Fibroblast of lung (primary cell): Measurements from ENCODE around the gene MAST2. TPM values are rescaled to one million over a fixed set of nuclear protein-coding genes. Genes with fewer than 3 reads are reported as not detected.
"Not testable (repeated sequence)": the region's sequence is repeated elsewhere in the genome, so short reads cannot be mapped to it uniquely, and the experiment has no call there.

Experiments
- DNase-seq, 2 donors: peaks; one replicate each; pipeline versions ENCODE4 v3.0.0 to v3.0.0-alpha.2; 2010; ENCODE audit warnings: low read depth in 2 of 2
- H2AFZ ChIP-seq: 2 replicates; pipeline ENCODE4 v1.5.1; 2012; ENCODE audit warnings: low read length, control low read depth, inconsistent platforms
- H3K27ac ChIP-seq: 2 replicates; pipeline ENCODE4 v1.5.1; 2011; ENCODE audit warnings: low read length, control low read depth; ENCODE audit not compliant: insufficient read depth
- H3K27me3 ChIP-seq: 2 replicates; pipeline ENCODE4 v1.5.1; 2011; ENCODE audit warnings: mild to moderate bottlenecking, low read length; ENCODE audit not compliant: control insufficient read depth, insufficient read depth
- H3K36me3 ChIP-seq: 2 replicates; pipeline ENCODE4 v1.5.1; 2011; ENCODE audit warnings: low read length; ENCODE audit not compliant: control insufficient read depth, insufficient read depth
- H3K4me1 ChIP-seq: 2 replicates; pipeline ENCODE4 v1.5.1; 2011; ENCODE audit warnings: low read length; ENCODE audit not compliant: control insufficient read depth, insufficient read depth; ENCODE audit errors: extremely low read depth
- H3K4me2 ChIP-seq: 2 replicates; pipeline ENCODE4 v1.5.1; 2011; ENCODE audit warnings: low read length, control low read depth; ENCODE audit not compliant: insufficient read depth; ENCODE audit errors: extremely low read depth
- H3K4me3 ChIP-seq, 4 experiments: fragments of 200-600 bp in 1 of 4; sonication (generic) in 1 of 4; replicated peaks in 1 of 4; 2 replicates each; pipeline ENCODE4 v1.5.1; 2011 to 2016; ENCODE audit warnings: low read length in 4 of 4, low read depth in 3 of 4, mild to moderate bottlenecking in 3 of 4, control low read depth in 2 of 4, inconsistent platforms in 1 of 4, mixed read lengths in 1 of 4; ENCODE audit not compliant: insufficient read depth in 1 of 4; ENCODE audit errors: control extremely low read depth in 1 of 4
- H3K79me2 ChIP-seq: 2 replicates; pipeline ENCODE4 v1.5.1; 2012; ENCODE audit warnings: mild to moderate bottlenecking, low read length, inconsistent platforms; ENCODE audit not compliant: control insufficient read depth, insufficient read depth
- H3K9ac ChIP-seq: 2 replicates; pipeline ENCODE4 v1.5.1; 2011; ENCODE audit warnings: mild to moderate bottlenecking, low read length, control low read depth; ENCODE audit not compliant: insufficient read depth
- H3K9me3 ChIP-seq: 2 replicates; pipeline ENCODE4 v1.5.1; 2012; ENCODE audit warnings: low read depth, low read length; ENCODE audit not compliant: control insufficient read depth, insufficient read depth
- H4K20me1 ChIP-seq: 2 replicates; pipeline ENCODE4 v1.5.1; 2011; ENCODE audit warnings: low read length; ENCODE audit not compliant: control insufficient read depth, insufficient read depth; ENCODE audit errors: extremely low read depth
- CTCF ChIP-seq, 2 donors: IDR thresholded peaks in 1 of 2; conservative IDR thresholded peaks in 1 of 2; 1 replicate in 1 of 2; 2 replicates in 1 of 2; pipeline ENCODE4 v1.5.1; 2011 to 2012; ENCODE audit warnings: low read length in 2 of 2, control low read depth in 1 of 2, inconsistent platforms in 1 of 2, low read depth in 1 of 2, mild to moderate bottlenecking in 1 of 2
- EZH2 ChIP-seq: IDR thresholded peaks from 2 replicates; pipeline ENCODE4 v1.5.1; 2012; ENCODE audit warnings: low read length, control low read depth, mild to moderate bottlenecking; ENCODE audit errors: missing control alignments
- polyA plus RNA-seq, 2 donors: library from polyadenylated mRNA; depleted of rRNA in 1 of 2; stranded (reverse) in 1 of 2; unstranded in 1 of 2; fragments of >200 nt; gene quantifications; 2 replicates each; pipeline ENCODE4 v1.2.1, GENCODE V29; 2011 to 2012; ENCODE audit warnings: missing spikeins in 1 of 2
- total RNA-seq: library from RNA; depleted of rRNA; stranded (reverse); fragments of >200 nt; gene quantifications from 2 replicates; pipeline ENCODE4 v1.2.1, GENCODE V29; 2014

Gene MAST2
- total and polyA plus RNA-seq, 2 donors (not counting 1 experiment from before 2014, with no cell fraction given): 17.5 to 24.9 TPM

GRCh38 chr1:45840704-45841103 is 37.3 kb downstream of the MAST2 start:
- no peak for TF ChIP-seq EZH2
- TF ChIP-seq CTCF (conservative IDR thresholded peaks at IDR 0.05 in 1 of 2, IDR thresholded peaks at IDR 0.05 in 1 of 2; ENCODE audit: low read depth in 1 of 2, low read length in 2 of 2): no peak
- Histone ChIP-seq H4K20me1 (no peaks in the 10 kb centered on the region), H3K9me3 (no peaks in the 10 kb centered on the region), H3K79me2 (no peaks in the 10 kb centered on the region), H3K4me3 (no peak overlapping the region), H3K9ac (no peak overlapping the region), H3K4me2 (no peak overlapping the region), H3K36me3 (no peaks in the 10 kb centered on the region), H3K27me3 (no peaks in the 10 kb centered on the region), H3K4me1 (no peaks in the 10 kb centered on the region), H2AFZ (no peak overlapping the region), H3K27ac (no peak overlapping the region)
- DNase-seq: no peak

- TF ChIP-seq CTCF (conservative IDR thresholded peaks at IDR 0.05 in 1 of 2, IDR thresholded peaks at IDR 0.05 in 1 of 2; ENCODE audit: low read depth in 1 of 2, low read length in 2 of 2) (no peak), EZH2 (no peak)
These were observed 39.4 kb downstream of the MAST2 start for GRCh38 chr1:45842786-45843185.

GRCh38 chr1:45843474-45843905 is 40.1 kb downstream of the MAST2 start:
- TF ChIP-seq EZH2 (no peak), CTCF (conservative IDR thresholded peaks at IDR 0.05 in 1 of 2, IDR thresholded peaks at IDR 0.05 in 1 of 2; ENCODE audit: low read depth in 1 of 2, low read length in 2 of 2) (peak in 1 of 2 donors; percentile 18)
- H4K20me1 ChIP-seq: no peaks in the 10 kb centered on the region
- peak; percentile 61 to 74 for DNase-seq
- no peak overlapping the region for H3K27ac ChIP-seq
- peak overlapping the region; percentile 40 for H3K4me2 ChIP-seq
- no peaks in the 10 kb centered on the region for H3K36me3 ChIP-seq
- peaks cover 1% of the 10 kb centered on the region for H3K79me2 ChIP-seq
- H3K4me3 ChIP-seq: no peak overlapping the region
- peaks cover 2% of the 10 kb centered on the region for H3K4me1 ChIP-seq
- no peak overlapping the region for H2AFZ ChIP-seq
- H3K9ac ChIP-seq: no peak overlapping the region
- no peaks in the 10 kb centered on the region for H3K9me3 ChIP-seq
- H3K27me3 ChIP-seq: no peaks in the 10 kb centered on the region

More at GRCh38 chr1:45842786-45843185, 39.4 kb downstream of the MAST2 start:
- Histone ChIP-seq H4K20me1 (no peaks in the 10 kb centered on the region), H2AFZ (no peak overlapping the region), H3K4me2 (no peak overlapping the region), H3K4me1 (peaks cover 2% of the 10 kb centered on the region), H3K36me3 (no peaks in the 10 kb centered on the region), H3K9ac (no peak overlapping the region), H3K27ac (no peak overlapping the region), H3K27me3 (no peaks in the 10 kb centered on the region), H3K4me3 (no peak overlapping the region), H3K9me3 (no peaks in the 10 kb centered on the region), H3K79me2 (no peaks in the 10 kb centered on the region)
- DNase-seq: no peak

- not testable (repeated sequence) for H4K20me1 ChIP-seq, H3K79me2 ChIP-seq, H3K4me3 ChIP-seq, H3K9ac ChIP-seq, H3K27me3 ChIP-seq, DNase-seq, H3K4me2 ChIP-seq, H3K4me1 ChIP-seq, H3K36me3 ChIP-seq, H3K27ac ChIP-seq, H2AFZ ChIP-seq, H3K9me3 ChIP-seq
These were observed 40.6 kb downstream of the MAST2 start for GRCh38 chr1:45844000-45844399.
